Heart left ventricle (tissue), 13 donors: ENCODE results near the gene C16orf46.

Source experiments
- POLR2A ChIP-seq, 2 donors: fragments of 450-650 bp; IDR thresholded peaks; one replicate each; pipeline ENCODE4 v1.6.1; 2017; ENCODE audit warnings: antibody characterized with exemption in 2 of 2, mild to moderate bottlenecking in 2 of 2, moderate library complexity in 2 of 2
- TF ChIP-seq, protein P1 (sequence below), 12 donors: fragments of 200-600 bp; sonication (generic) in 4 of 12; IDR thresholded peaks; one replicate each; pipeline versions ENCODE4 v1.5.0 to v1.8.0; 2018 to 2022; ENCODE audit warnings: antibody characterized with exemption in 12 of 12, mild to moderate bottlenecking in 5 of 12
- donor health status: ischemic (EF 13 %, LVEDD 7.1; RV severe dilation, severe dysfunction).
- donor health status: DM: no; HTN: yes; CAD: no.
- donor health status: DM: no; HTN: no; CAD: no.
- donor health status: ischemic (EF 25% LVEDD 6.9; RV normal size, moderate dysfunction).
- donor health status: ischemic (EF 25% LVEDD 5.7; RV mildly dilated, moderate dysfunction).
- donor health status: ischemic (EF 35%, LVEDD 5.7; RV mildly dilated, moderate dysfunction).
- donor health status: nonischemic (EF 11% LVEDD 7.7; RV severe dilation, severe dysfunction).
- donor health status: DM: yes; HTN: yes; CAD: no.
- donor health status: PGD.
- donor health status: ischemic (EF 29% LVEDD 5.4; RV normal size, mild dysfunction).
- donor health status: nonischemic (EF 23%, LVEDD 6.1; RV moderate dilation, normal function).

DNA sequence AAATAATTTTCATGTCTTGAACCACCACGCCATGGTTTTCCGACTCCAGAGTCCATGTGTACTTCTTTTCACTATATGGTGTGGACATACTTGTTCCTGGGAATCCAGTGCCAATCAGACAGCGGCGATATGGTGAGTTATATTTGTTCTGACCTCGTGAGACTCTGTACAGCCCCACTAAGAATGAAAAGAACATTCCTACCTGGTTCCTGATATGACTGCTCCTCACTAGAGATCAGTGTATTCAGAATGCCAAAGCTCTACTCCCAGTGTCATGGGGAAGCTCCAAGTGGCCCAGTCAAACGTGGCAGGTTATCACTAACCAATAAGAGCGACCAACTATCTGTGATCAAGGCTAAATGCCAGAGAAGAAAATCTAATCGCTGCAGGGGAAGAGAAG lies 6.1 kb downstream of the C16orf46 start:
- TF ChIP-seq, protein P1, sequence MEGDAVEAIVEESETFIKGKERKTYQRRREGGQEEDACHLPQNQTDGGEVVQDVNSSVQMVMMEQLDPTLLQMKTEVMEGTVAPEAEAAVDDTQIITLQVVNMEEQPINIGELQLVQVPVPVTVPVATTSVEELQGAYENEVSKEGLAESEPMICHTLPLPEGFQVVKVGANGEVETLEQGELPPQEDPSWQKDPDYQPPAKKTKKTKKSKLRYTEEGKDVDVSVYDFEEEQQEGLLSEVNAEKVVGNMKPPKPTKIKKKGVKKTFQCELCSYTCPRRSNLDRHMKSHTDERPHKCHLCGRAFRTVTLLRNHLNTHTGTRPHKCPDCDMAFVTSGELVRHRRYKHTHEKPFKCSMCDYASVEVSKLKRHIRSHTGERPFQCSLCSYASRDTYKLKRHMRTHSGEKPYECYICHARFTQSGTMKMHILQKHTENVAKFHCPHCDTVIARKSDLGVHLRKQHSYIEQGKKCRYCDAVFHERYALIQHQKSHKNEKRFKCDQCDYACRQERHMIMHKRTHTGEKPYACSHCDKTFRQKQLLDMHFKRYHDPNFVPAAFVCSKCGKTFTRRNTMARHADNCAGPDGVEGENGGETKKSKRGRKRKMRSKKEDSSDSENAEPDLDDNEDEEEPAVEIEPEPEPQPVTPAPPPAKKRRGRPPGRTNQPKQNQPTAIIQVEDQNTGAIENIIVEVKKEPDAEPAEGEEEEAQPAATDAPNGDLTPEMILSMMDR (IDR thresholded peaks at IDR 0.05), result no peak
- no peak for TF ChIP-seq POLR2A (IDR thresholded peaks at IDR 0.05)
